Stomach (tissue), 4 donors: ENCODE measurements around the gene AGMO.

Source experiments
- CTCF ChIP-seq, 7 experiments: fragments of 450-650 bp in 4 of 7; fragments of 200-600 bp in 3 of 7; sonication (generic) in 3 of 7; IDR thresholded peaks; one replicate each; pipeline ENCODE4 v1.5.1; 2016 to 2019; ENCODE audit warnings: antibody characterized with exemption in 7 of 7, control low read depth in 2 of 7, mild to moderate bottlenecking in 1 of 7
- EP300 ChIP-seq: sonication (generic); formaldehyde crosslinking; IDR thresholded peaks from one replicate; pipeline ENCODE4 v1.6.1; 2017; ENCODE audit warnings: antibody characterized with exemption

GRCh38 chr7:15334536-15335263 lies 227.1 kb downstream of the AGMO start:
- no peak for TF ChIP-seq CTCF (IDR thresholded peaks at IDR 0.05)
- TF ChIP-seq EP300, result no peak
